ENCODE results near the gene EPHB6.

EPHB6 gene, protein sequence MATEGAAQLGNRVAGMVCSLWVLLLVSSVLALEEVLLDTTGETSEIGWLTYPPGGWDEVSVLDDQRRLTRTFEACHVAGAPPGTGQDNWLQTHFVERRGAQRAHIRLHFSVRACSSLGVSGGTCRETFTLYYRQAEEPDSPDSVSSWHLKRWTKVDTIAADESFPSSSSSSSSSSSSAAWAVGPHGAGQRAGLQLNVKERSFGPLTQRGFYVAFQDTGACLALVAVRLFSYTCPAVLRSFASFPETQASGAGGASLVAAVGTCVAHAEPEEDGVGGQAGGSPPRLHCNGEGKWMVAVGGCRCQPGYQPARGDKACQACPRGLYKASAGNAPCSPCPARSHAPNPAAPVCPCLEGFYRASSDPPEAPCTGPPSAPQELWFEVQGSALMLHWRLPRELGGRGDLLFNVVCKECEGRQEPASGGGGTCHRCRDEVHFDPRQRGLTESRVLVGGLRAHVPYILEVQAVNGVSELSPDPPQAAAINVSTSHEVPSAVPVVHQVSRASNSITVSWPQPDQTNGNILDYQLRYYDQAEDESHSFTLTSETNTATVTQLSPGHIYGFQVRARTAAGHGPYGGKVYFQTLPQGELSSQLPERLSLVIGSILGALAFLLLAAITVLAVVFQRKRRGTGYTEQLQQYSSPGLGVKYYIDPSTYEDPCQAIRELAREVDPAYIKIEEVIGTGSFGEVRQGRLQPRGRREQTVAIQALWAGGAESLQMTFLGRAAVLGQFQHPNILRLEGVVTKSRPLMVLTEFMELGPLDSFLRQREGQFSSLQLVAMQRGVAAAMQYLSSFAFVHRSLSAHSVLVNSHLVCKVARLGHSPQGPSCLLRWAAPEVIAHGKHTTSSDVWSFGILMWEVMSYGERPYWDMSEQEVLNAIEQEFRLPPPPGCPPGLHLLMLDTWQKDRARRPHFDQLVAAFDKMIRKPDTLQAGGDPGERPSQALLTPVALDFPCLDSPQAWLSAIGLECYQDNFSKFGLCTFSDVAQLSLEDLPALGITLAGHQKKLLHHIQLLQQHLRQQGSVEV

DNA sequence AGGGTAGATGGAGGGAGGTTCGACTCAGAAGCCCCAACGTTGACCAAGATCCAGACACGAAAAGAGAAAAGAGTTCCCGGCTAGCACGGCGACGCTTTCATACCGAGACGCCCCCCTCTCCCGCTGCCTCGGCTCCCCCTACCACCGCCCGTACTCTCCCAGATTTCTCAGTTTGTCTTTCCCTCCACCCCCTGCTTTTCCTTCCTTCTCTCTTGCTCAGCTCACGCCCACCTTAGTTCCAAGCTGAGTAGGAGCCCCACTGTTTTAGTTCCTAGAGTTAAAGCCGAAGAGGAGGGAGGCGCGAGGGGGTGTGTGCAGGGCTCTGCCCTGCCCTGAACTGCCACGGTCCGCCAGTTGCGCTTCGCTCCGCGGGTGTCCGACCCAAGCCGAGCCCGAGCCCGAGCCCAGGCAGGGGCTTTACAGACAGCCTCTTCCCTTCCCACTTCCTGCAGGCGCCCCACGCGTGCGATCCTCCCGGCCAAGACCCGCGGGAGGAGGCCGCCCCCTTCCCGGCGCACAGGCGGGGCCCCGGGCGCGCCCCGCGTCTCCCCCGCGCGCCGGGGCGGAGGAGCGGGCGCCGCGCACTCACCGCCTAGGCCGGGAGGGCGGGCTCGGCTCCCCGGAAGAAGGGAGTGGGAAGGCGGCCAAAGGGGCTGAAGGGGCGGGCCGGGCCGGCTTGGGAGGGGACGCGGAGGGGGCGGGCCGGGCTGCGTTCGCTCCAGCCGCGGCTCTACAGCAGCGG is at the start of gene EPHB6:
EPHB6 (plus strand) TSS at position 705 of the 742 bp plus-strand sequence. CDS start 8,152 bp downstream, outside the sequence.
- DNase-seq = peak; percentile 58

DNA sequence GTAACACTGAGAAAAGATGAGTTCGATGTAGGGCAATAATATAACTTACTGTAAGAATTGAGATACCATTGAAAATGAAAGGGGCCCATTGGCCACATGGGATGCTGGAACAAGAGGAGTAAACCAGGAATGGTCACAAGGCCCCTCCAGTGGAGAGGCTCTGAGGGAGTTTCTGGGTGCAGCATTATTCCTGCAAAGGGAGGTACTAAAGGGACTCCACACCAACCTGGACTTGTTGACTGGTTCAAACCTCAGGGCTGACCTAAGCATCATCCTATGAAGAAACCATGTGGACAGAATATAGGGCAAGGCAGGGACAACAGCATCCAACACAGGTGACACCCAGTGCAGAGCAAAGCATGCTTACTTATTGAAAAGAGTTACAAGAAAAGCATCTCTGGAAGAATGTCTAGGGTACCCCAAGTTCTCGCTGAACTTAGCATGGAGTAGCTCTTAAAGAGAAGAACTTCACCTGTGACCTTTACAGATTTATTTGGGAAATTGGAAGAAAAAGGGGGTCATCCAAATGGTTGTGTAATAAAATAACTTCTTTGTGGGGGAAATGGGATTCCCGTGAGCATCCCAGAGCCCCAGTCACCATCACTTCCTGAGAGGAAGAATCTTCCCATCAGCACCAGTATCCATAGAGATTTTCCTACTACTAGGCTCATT is 49.4 kb upstream of the EPHB6 start:
- DNase-seq = no peak

DNA sequence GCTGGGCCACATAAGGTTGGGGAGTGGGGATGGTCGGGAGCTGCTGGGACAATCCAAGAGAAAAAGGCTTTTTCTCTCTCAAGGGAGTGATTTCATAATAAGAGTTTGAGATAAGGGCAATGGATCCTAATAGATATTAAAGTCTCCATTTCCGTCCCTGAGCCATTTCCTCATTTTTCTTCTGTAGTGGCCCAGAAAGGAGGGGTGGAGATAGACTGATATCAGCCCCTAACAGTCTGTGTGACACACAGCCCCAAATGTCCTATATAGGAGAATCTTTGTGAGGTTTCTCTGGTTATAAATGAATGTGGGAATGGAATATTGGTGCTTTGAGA is 48.9 kb upstream of the EPHB6 start:
- DNase-seq = no peak

DNA sequence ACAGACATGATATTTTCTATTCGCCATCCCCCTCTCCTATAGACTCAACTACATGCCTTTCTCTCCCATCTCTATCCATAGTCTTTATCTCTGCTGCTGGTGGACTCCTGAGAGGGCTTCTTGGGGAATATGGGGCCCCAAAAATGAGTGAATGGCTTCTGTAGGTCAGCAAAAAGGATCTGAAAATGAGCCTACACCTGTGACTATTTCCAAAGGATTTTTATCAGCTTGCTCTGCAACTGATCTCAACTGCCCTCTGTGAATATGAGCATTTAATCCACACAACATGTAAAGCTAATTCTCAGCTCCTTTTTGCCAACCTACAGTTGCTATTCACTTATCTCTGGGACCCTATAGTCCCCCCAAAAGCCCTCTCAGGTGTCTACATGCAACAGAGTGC is 47.9 kb upstream of the EPHB6 start:
- no peak for DNase-seq

DNA sequence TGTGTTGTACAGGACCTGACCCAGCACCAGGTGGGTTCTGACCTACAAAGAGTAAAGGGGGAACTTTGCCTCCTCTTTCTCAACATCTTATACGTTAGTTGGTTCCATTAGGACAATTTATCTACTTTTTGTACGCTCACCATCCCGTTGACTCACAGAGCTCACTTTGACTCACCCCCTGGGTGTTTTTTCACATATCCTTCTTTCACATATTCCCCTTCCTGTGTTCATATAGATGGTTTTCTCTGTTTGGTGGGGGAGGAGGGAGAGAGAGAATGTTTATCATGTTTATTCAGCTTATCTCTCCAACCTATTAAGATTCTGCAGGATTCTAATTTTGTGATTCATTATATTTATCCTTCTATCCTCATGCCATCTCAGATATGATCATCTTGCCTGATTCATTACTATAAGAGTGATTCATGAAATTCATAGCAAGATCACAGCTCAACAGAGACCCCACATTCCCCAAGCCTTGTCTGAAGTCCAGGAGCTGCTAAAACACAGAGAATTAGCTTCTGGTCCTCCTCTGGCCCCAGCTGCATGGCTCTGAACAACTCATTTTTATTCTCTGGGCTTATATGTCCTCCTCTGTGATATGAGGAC is 46.9 kb upstream of the EPHB6 start:
- no peak for DNase-seq

DNA sequence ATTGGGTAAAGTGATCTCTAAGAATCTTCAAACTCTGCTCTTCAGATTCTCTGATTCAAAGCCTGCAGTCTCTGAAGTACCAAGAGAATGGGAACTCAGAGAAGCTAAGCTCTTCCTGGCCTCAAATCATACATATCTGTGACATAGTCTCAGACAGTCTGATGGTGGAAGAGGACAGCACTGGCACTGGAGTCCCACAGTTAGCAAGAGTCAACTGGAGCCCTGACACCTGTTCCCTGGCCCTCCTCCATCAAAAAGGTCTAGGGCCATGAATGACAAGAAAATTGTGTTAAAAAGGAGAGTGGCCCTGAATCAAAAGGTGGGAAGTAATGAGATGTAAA is 46.4 kb upstream of the EPHB6 start:
- no peak for DNase-seq

DNA sequence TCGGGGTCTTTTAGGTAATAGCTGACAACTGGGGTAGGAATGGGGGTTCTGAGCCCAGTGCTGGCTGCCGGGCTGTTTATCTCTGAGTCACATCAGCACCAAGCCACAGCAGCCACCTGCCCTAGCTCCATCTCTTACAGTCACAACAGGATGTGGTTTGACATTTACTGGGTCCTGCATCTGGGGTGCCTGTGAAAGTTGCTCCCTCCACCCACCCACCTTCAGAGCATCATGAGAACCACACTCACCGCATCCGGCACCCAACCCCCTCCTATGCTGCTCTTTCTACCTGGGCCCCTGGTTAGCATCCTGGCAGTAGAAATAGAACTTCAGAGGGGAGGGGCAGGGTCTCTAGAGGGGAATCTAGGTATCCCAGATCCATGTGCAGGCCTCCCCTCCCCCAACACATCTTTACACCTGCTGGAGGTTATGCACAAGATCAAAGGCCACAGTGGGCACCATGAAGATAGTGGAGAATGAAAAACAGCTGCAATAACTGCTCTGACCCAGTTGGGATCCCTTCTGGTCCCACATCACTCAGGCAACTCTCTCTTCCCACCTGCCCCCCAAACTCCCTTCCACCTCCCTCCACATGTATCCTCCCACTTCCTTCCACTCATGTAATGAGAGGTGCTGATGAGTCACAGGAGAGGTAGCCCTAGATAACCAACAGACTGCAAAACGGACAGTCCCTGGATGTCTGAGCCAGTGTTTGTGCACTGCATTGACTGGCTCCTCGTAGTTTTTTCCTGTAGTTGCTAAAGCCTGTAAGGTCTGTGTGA is 45.9 kb upstream of the EPHB6 start:
- DNase-seq = no peak

DNA sequence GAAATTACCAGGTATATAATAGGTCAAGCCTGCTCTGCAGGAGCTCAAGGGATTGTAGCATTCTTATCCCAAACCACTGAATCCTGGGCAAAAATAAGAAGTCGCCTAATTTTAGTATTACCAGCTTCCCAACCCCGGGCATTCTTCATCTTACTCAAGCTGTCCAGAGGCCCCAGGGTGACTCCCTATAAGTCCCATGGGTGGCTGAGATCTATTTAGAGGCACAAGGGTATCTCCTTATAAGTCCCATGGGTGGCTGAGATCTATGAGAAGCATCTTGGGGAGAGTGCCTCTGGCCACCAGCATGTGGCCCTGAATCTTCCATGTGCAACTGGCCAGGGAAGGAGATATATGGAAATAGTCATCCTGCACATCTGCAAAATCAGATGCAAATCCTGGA is 45.2 kb upstream of the EPHB6 start:
- no peak for DNase-seq

DNA sequence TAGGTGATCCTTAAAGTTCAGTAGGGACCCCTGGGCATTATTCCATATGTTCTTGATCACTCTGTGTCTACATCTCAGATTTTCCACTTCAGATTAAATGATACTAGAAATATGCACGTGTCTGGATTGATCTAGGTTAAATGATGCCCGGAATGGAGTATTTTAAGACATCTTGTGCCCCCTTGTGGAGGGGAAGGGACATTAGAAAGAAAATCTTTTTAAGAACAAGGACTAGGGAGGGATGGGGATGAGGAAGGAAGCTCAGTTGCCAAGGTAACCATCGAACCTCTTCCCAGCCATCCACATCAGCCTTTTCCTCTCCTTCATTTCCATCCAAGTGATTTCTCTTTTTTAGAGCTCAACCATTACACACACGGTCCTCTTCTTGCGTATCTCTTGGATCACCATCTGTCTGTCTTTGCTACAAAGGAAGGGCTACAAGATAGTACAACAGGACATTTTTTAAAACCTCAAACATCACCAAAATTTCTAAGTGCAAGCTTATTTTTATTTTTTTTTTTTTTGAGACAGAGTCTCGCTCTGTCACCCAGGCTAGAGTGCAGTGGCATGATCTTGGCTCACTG is 43.6 kb upstream of the EPHB6 start:
- DNase-seq = no peak

DNA sequence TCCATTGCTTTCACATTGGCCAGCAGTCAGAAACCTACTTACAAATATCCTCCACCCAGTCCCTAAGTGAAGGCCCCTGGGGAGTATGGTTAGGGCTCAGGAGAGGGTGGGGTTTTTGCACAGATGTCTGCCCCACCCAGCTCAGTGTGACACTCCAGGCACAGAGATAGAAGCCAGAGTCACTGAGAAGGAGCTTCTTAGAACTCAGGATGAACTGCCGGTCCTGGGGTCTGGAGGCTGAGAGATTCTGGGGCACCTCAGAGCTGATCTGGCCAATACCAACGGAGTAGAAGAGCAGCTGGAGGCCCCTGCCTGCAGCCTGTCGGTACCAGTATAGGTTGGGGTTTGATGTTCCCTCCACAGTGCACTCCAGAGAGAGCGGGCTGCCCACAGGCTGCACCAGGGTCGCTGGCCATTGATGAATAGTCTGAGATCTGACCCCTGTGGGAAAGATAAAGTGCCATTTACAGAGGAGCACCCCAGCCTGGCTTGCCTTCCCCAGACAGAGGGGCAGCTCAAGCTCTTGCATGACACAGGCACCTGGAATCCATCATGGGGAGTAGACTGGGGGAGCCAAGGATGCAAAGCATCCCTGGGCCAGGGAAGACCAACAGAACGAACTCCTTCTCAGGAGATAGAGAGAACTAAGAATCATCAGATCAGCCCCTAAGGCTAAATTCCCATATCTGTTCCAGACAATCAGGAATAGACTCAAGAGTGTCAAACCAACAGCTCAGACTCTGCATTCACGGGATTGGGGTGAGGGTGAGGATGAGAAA is 42.2 kb upstream of the EPHB6 start:
- no peak for DNase-seq

DNA sequence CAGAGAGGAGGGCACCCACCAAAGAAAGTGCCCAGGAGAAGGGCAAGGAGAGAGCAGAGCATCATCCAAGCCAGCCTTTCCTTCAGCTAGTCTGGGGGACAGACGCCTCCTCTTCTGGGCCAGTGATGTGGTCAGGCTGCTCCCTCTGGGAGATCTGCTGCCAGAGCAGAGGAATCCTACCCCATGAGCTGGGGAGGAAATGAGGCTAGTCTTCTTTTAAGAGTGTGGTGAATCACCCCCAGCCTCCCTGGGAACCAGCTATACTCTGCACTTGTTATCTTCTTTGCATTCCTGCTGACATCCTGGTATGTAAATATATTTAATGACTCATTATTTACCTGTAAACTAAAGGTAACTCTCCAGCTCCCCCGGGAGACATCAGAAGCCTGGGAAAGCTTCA is 41.6 kb upstream of the EPHB6 start:
- DNase-seq = no peak

DNA sequence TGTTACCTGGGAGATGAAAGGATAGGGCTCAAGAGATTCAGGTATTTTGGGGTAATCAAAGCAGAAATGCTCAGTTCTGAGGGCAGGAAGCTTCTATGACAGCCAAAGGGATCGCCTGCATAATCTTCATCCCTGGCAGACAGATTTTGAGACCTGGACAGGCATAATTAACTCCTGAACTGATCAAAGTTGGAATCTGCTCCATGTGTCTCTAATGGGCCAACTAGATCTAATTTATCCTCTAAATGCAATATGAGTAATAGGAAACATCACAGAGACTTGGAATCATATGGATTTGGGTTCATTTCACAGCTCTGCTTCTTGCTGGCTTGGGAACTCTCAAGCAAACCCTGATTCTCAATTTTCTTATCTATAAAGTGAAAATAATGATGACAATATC is 41.2 kb upstream of the EPHB6 start:
- no peak for DNase-seq

DNA sequence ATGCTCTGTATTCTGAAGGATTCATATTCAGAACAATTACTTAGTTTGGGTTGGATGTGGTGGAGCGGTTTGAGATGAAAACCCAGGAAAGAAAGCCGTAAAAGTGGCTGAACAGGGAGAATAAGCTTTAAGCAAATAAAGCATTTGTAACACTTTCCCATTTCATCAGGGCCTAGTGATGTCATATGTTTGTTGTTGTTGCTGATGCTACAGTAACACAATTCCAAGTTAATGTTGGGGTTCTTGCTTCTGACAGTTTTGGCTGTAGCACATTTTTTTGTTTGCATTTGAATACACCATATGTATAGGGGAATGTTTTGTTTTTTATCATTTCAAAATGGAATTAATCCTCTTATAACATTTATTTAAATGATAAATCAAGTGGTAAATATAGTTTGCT is 40.4 kb upstream of the EPHB6 start:
- no peak for DNase-seq

DNA sequence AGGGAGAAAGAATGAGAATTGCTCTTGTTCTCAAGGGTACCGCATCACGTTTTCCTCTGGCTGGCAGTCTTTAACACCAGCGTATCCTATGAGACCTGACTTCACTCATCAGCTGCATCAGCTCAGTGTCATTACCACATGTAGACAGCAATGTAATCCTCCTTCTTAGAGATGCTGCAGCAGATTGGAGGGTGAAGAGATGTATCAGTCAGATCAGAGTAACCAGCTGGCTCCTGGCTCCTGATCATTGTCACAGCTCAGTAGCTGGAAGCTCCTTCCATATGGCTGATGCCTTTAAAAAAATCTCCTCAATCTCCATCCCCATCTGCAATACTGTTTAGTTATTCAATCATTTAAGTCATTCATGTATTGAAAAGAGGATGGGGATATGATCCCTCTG is 39.7 kb upstream of the EPHB6 start:
- DNase-seq = no peak

DNA sequence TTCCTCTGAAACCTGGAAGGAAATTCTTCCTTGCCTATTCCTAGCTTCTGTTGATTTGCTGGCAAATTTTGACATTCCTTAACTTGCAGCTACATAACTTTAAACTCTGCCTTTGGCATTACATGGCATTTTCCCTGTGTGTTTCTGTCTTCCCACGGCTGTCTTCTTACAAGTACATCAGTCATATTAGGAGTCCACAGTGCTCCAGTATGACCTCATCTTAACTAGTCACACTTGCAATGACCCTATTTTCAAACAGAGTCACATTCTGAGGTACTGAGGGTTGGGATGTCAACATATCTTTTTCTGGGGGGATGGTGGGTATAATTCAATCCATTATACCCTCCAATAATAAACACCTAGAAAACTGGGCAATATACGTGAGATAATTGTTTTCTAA is 37.4 kb upstream of the EPHB6 start:
- DNase-seq = no peak

DNA sequence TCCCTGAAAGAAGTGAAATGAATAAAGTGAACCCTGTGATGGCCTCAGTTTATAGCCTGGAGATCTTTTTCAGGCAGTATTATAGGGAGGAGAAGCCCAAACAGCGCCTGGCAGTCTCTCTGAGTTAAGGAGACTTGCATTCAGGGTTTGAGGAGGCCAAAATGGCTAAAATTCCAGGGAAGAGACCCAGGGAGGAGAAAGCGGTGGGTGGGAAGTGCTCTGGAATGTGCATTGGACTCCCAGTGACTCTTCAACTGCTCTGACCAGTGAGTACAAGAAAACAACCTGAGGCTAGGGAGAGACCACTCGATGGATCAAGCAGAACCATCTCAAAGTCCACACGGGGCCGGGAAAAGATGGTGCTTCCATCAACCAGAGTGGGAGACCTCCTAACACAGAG is 35.3 kb upstream of the EPHB6 start:
- DNase-seq = no peak

DNA sequence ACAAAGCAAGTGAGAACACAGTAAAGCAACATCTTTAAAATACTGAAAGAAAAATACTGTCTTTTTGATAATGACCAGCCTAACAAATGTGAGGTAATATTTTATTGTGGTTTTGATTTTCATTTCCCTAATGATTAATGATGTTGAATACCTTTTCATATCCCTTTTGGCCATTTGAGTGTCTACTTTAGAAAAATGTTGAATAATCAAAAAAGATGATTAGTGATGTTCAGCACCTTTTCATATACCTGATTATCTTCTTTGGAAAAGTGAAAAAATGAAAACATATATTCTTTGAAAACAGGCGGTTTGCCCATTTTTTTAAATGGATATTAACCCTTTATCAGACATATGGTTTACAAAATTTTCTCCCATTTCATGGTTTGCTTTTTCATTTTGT is 32.2 kb upstream of the EPHB6 start:
- no peak for DNase-seq

DNA sequence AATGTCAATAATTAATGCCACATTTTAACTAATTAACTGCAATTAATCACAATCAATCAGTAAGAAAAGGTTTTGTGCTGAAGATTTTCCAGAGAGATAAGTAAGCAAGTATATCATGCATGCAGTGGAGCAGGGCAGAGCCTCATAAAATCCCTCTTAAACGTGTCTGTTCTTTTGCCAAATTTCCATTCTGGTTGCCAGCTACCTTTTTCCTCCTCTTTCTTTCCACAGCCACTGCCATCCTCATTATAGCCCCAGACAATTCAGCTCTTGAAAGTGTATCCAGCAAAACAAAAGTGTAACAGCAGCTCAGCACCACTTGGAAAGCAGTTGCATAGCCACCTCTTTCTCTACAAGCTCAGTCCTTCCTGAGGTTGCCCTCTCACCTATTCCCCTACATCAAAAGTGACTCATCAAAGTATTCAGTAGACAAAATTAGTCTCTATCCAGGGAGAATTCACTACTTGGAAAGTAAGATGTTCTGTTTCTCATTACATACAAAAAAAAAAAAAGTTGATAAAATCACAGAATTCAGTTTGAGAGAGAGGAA is 26.9 kb upstream of the EPHB6 start:
- DNase-seq = no peak

DNA sequence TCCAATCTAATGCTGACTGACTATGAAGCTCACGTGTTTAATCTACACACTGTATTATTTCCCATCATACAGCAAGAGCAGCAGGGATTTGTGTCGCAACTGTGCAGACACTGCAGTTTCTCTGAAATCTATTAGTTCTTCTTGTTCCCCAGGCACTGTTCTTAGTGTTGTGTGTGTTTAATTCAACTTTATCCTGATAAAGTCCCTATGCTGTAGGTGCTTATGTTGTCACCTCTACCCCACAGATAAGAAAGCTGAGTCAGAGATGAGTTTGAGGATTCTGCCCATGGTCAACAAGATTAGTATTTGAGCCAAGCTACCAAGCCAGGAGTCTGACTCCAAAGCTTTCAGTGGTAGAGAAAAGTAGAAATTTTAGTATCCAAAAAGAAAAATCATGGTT is 22.5 kb upstream of the EPHB6 start:
- no peak for DNase-seq
